Esophagus squamous epithelium (tissue), 4 donors: Measurements from ENCODE around the gene CDC14A.

ENCODE experiments used
- CTCF ChIP-seq, 6 experiments: fragments of 450-650 bp in 4 of 6; fragments of 200-600 bp in 2 of 6; sonication (generic) in 2 of 6; IDR thresholded peaks; one replicate each; pipeline ENCODE4 v1.5.1; 2016 to 2019; ENCODE audit warnings: antibody characterized with exemption in 6 of 6, mild to moderate bottlenecking in 4 of 6, moderate library complexity in 4 of 6
- POLR2A ChIP-seq, 4 donors: fragments of 450-650 bp; IDR thresholded peaks; one replicate each; pipeline ENCODE4 v1.6.1; 2017; ENCODE audit warnings: antibody characterized with exemption in 4 of 4, mild to moderate bottlenecking in 4 of 4, moderate library complexity in 3 of 4

GRCh38 chr1:100456880-100457279 lies 104.6 kb downstream of the CDC14A start:
- TF ChIP-seq POLR2A (IDR thresholded peaks at IDR 0.05), result no peak
- no peak for TF ChIP-seq CTCF (IDR thresholded peaks at IDR 0.05)
